Loucy (cell line): Measurements from ENCODE around the gene FBLN2.

Experiments
- H2AFZ ChIP-seq: fragments of 200-600 bp; sonication (generic); 2 replicates; pipeline ENCODE4 v1.6.0; 2016; ENCODE audit warnings: antibody characterized with exemption, mild to moderate bottlenecking, low read length, moderate library complexity
- H3F3A ChIP-seq: fragments of 200-600 bp; 2 replicates; pipeline ENCODE4 v1.6.0; 2016; ENCODE audit warnings: antibody characterized with exemption, low read depth, mild to moderate bottlenecking
- H3K27me3 ChIP-seq: fragments of 200-600 bp; sonication (generic); 2 replicates; pipeline ENCODE4 v1.6.1; 2014; ENCODE audit warnings: low read length, mild to moderate bottlenecking; ENCODE audit not compliant: insufficient read depth, poor library complexity, severe bottlenecking
- H3K36me3 ChIP-seq: fragments of 200-600 bp; sonication (generic); 2 replicates; pipeline ENCODE4 v1.6.1; 2016; ENCODE audit warnings: low read length; ENCODE audit not compliant: insufficient read depth
- H3K4me1 ChIP-seq: fragments of 200-600 bp; sonication (generic); 2 replicates; pipeline ENCODE4 v1.5.1; 2014; ENCODE audit warnings: low read length, mild to moderate bottlenecking; ENCODE audit not compliant: insufficient read depth, poor library complexity, severe bottlenecking
- H3K4me2 ChIP-seq: fragments of 200-600 bp; sonication (generic); 2 replicates; pipeline ENCODE4 v1.6.0; 2014; ENCODE audit warnings: antibody characterized with exemption, low read length, low read depth, mild to moderate bottlenecking; ENCODE audit not compliant: poor library complexity, severe bottlenecking
- H3K4me3 ChIP-seq: fragments of 200-600 bp; sonication (generic); 2 replicates; pipeline ENCODE4 v1.5.1; 2014; ENCODE audit warnings: low read length, mild to moderate bottlenecking, mixed read lengths; ENCODE audit not compliant: poor library complexity, severe bottlenecking
- H3K79me2 ChIP-seq: fragments of 200-600 bp; sonication (generic); 2 replicates; pipeline ENCODE4 v1.6.1; 2014; ENCODE audit warnings: low read length; ENCODE audit not compliant: insufficient read depth
- H3K9ac ChIP-seq: fragments of 200-600 bp; sonication (generic); 2 replicates; pipeline ENCODE4 v1.6.0; 2014; ENCODE audit warnings: mild to moderate bottlenecking, low read depth, low read length, moderate library complexity; ENCODE audit not compliant: poor library complexity, severe bottlenecking
- H3K9me2 ChIP-seq: fragments of 200-600 bp; sonication (generic); replicated peaks from 2 replicates; pipeline ENCODE4 v1.6.1; 2016; ENCODE audit warnings: low read depth, low read length, mixed read lengths
- H3K9me3 ChIP-seq: fragments of 200-600 bp; sonication (generic); 2 replicates; pipeline ENCODE4 v1.6.1; 2014; ENCODE audit warnings: mild to moderate bottlenecking, antibody characterized with exemption, low read length, low read depth; ENCODE audit not compliant: insufficient read depth
- H4K20me1 ChIP-seq: fragments of 200-600 bp; sonication (generic); 2 replicates; pipeline ENCODE4 v1.6.0; 2014; ENCODE audit warnings: antibody characterized with exemption, low read length, mild to moderate bottlenecking; ENCODE audit not compliant: insufficient read depth, poor library complexity, severe bottlenecking
- EZH2phosphoT487 ChIP-seq: fragments of 200-600 bp; IDR thresholded peaks from 2 replicates; pipeline ENCODE4 v1.6.1; 2018; ENCODE audit warnings: antibody characterized with exemption, mild to moderate bottlenecking, moderate library complexity, borderline replicate concordance
- TF ChIP-seq, protein P1 (sequence below): fragments of 200-600 bp; sonication (generic); conservative IDR thresholded peaks from 2 replicates; pipeline ENCODE4 v1.5.1; 2014; ENCODE audit warnings: mild to moderate bottlenecking, antibody characterized with exemption, low read length

FBLN2 gene

DNA sequence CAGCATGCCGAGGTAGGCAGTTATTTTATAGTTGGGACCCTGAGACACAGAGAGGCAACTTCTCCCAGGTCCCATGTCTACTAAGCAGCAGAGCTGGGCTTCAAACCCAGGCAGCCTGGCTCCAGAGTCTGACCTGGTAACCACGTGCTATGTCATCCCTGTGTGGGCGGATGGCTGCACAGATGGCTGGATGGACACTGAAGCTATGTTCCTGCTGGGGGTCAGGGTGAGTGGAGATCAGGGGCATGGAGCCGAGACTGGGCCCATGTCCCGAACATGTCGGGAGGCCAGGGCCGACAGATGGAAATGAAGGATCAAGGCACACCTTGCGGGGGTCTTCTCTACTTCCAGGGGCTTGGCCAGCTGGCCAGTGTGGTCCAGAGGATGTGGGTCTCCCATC, 9.3 kb upstream of the FBLN2 start:
- no peaks in the 10 kb centered on the region for H3K9me2 ChIP-seq
- no peaks in the 10 kb centered on the region for H3K27me3 ChIP-seq
- no peaks in the 10 kb centered on the region for H4K20me1 ChIP-seq
- TF ChIP-seq, protein P1, sequence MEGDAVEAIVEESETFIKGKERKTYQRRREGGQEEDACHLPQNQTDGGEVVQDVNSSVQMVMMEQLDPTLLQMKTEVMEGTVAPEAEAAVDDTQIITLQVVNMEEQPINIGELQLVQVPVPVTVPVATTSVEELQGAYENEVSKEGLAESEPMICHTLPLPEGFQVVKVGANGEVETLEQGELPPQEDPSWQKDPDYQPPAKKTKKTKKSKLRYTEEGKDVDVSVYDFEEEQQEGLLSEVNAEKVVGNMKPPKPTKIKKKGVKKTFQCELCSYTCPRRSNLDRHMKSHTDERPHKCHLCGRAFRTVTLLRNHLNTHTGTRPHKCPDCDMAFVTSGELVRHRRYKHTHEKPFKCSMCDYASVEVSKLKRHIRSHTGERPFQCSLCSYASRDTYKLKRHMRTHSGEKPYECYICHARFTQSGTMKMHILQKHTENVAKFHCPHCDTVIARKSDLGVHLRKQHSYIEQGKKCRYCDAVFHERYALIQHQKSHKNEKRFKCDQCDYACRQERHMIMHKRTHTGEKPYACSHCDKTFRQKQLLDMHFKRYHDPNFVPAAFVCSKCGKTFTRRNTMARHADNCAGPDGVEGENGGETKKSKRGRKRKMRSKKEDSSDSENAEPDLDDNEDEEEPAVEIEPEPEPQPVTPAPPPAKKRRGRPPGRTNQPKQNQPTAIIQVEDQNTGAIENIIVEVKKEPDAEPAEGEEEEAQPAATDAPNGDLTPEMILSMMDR: no peak
- TF ChIP-seq EZH2phosphoT487: no peak
- H3K36me3 ChIP-seq: no peaks in the 10 kb centered on the region
- H3K4me2 ChIP-seq: no peak overlapping the region
- H3K9ac ChIP-seq: no peak overlapping the region
- peaks cover 17% of the 10 kb centered on the region for H3K4me1 ChIP-seq
- H3K79me2 ChIP-seq: no peaks in the 10 kb centered on the region
- no peaks in the 10 kb centered on the region for H3F3A ChIP-seq
- no peak overlapping the region for H3K4me3 ChIP-seq
- H3K9me3 ChIP-seq: no peaks in the 10 kb centered on the region
- H2AFZ ChIP-seq: no peak overlapping the region

GRCh38 chr3:13540297-13540995, 8.5 kb upstream of the FBLN2 start:
- Histone ChIP-seq H4K20me1 (no peaks in the 10 kb centered on the region), H3K4me2 (no peak overlapping the region), H3K36me3 (no peaks in the 10 kb centered on the region), H3K4me3 (no peak overlapping the region), H2AFZ (no peak overlapping the region), H3K9ac (no peak overlapping the region), H3K4me1 (peaks cover 25% of the 10 kb centered on the region), H3F3A (no peaks in the 10 kb centered on the region), H3K9me3 (no peaks in the 10 kb centered on the region), H3K79me2 (no peaks in the 10 kb centered on the region), H3K9me2 (no peaks in the 10 kb centered on the region), H3K27me3 (no peaks in the 10 kb centered on the region)
- TF ChIP-seq, protein P1: no peak
- TF ChIP-seq EZH2phosphoT487: no peak

- Histone ChIP-seq H3K4me2 (no peak overlapping the region), H3K4me3 (no peak overlapping the region), H3F3A (no peaks in the 10 kb centered on the region), H4K20me1 (no peaks in the 10 kb centered on the region), H3K27me3 (no peaks in the 10 kb centered on the region), H2AFZ (no peak overlapping the region), H3K9me2 (no peaks in the 10 kb centered on the region), H3K9ac (no peak overlapping the region), H3K9me3 (no peaks in the 10 kb centered on the region), H3K36me3 (no peaks in the 10 kb centered on the region), H3K79me2 (no peaks in the 10 kb centered on the region), H3K4me1 (peaks cover 31% of the 10 kb centered on the region)
- TF ChIP-seq EZH2phosphoT487: no peak
- TF ChIP-seq, protein P1: no peak
These were observed 7.2 kb upstream of the FBLN2 start for GRCh38 chr3:13541691-13542090.
